Vagina (tissue), 2 donors: ENCODE data around the gene ASAP2.

Source experiments
- CTCF ChIP-seq, 3 experiments: fragments of 450-650 bp in 2 of 3; fragments of 200-600 bp in 1 of 3; sonication (generic) in 1 of 3; IDR thresholded peaks; one replicate each; pipeline ENCODE4 v1.5.1; 2017 to 2019; ENCODE audit warnings: antibody characterized with exemption in 3 of 3, mild to moderate bottlenecking in 2 of 3, moderate library complexity in 2 of 3
- POLR2A ChIP-seq, 2 donors: fragments of 450-650 bp; IDR thresholded peaks; one replicate each; pipeline ENCODE4 v1.6.1; 2017; ENCODE audit warnings: antibody characterized with exemption in 2 of 2, mild to moderate bottlenecking in 2 of 2, moderate library complexity in 2 of 2

GRCh38 chr2:9228781-9229469 lies 22.3 kb downstream of the ASAP2 start:
- TF ChIP-seq POLR2A (IDR thresholded peaks at IDR 0.05): no peak
- no peak for TF ChIP-seq CTCF (IDR thresholded peaks at IDR 0.05)
